KMS-11 (cell line): ENCODE data around the gene EVA1B.

Experiments used
- H2AFZ ChIP-seq: fragments of 200-600 bp; sonication (generic); 2 replicates; pipeline ENCODE4 v1.6.1; 2016; ENCODE audit warnings: antibody characterized with exemption, mixed run types, low read depth
- H3K27ac ChIP-seq: fragments of 200-600 bp; sonication (generic); 2 replicates; pipeline ENCODE4 v1.6.1; 2016; ENCODE audit warnings: mild to moderate bottlenecking, mixed run types
- H3K27me3 ChIP-seq: fragments of 200-600 bp; sonication (generic); 2 replicates; pipeline ENCODE4 v1.6.1; 2017; ENCODE audit warnings: mild to moderate bottlenecking, low read depth, mixed run types, moderate library complexity; ENCODE audit not compliant: insufficient read depth
- H3K36me3 ChIP-seq: fragments of 200-600 bp; sonication (generic); 2 replicates; pipeline ENCODE4 v1.6.1; 2017; ENCODE audit warnings: mild to moderate bottlenecking, mixed run types; ENCODE audit not compliant: insufficient read depth
- H3K4me1 ChIP-seq: fragments of 200-600 bp; sonication (generic); 2 replicates; pipeline ENCODE4 v1.6.1; 2016; ENCODE audit warnings: mild to moderate bottlenecking, low read depth, mixed run types; ENCODE audit not compliant: poor library complexity, severe bottlenecking
- H3K4me2 ChIP-seq: fragments of 200-600 bp; sonication (generic); 2 replicates; pipeline ENCODE4 v1.7.0; 2016; ENCODE audit warnings: mild to moderate bottlenecking, mixed run types
- H3K4me3 ChIP-seq: fragments of 200-600 bp; sonication (generic); IDR thresholded peaks from 2 replicates; pipeline ENCODE4 v1.6.1; 2017; ENCODE audit warnings: low read depth, low read length, mixed read lengths; ENCODE audit not compliant: insufficient read depth
- H3K79me2 ChIP-seq: fragments of 200-600 bp; sonication (generic); 2 replicates; pipeline ENCODE4 v1.6.1; 2016; ENCODE audit warnings: low read depth, mixed run types; ENCODE audit not compliant: insufficient read depth
- H3K9ac ChIP-seq: fragments of 200-600 bp; sonication (generic); 2 replicates; pipeline ENCODE4 v1.6.1; 2016; ENCODE audit warnings: mild to moderate bottlenecking, mixed run types
- H4K20me1 ChIP-seq: fragments of 200-600 bp; sonication (generic); 2 replicates; pipeline ENCODE4 v1.6.1; 2016; ENCODE audit warnings: mild to moderate bottlenecking, mixed run types; ENCODE audit not compliant: insufficient read depth
- CTCF ChIP-seq: fragments of 200-600 bp; sonication (generic); conservative IDR thresholded peaks from 2 replicates; pipeline ENCODE4 v1.6.1; 2017; ENCODE audit warnings: low read depth, mild to moderate bottlenecking, antibody characterized with exemption, low read length, moderate library complexity, mixed read lengths

Gene EVA1B

GRCh38 chr1:36276688-36277087 is 46.8 kb downstream of the EVA1B start:
- peaks cover 3% of the 10 kb centered on the region for H3K4me1 ChIP-seq
- H3K4me3 ChIP-seq: no peak overlapping the region
- TF ChIP-seq CTCF: no peak
- peaks cover 4% of the 10 kb centered on the region; the same call in 1 of the 2 replicates for H4K20me1 ChIP-seq
- no peak overlapping the region for H3K9ac ChIP-seq
- H3K36me3 ChIP-seq: no peaks in the 10 kb centered on the region
- H3K4me2 ChIP-seq: no peak overlapping the region
- H2AFZ ChIP-seq: no peak overlapping the region
- H3K79me2 ChIP-seq: peaks cover 5% of the 10 kb centered on the region; the same call in 1 of the 2 replicates
- no peaks in the 10 kb centered on the region for H3K27me3 ChIP-seq
- H3K27ac ChIP-seq: no peak overlapping the region

GRCh38 chr1:36274201-36274600 is 49.2 kb downstream of the EVA1B start:
- H4K20me1 ChIP-seq: peaks cover 4% of the 10 kb centered on the region; the same call in 1 of the 2 replicates
- H3K27me3 ChIP-seq: no peaks in the 10 kb centered on the region
- H2AFZ ChIP-seq: no peak overlapping the region
- H3K79me2 ChIP-seq: peaks cover 13% of the 10 kb centered on the region; the same call in 1 of the 2 replicates
- H3K9ac ChIP-seq: no peak overlapping the region
- H3K4me3 ChIP-seq: no peak overlapping the region
- H3K36me3 ChIP-seq: no peaks in the 10 kb centered on the region
- H3K27ac ChIP-seq: no peak overlapping the region
- no peaks in the 10 kb centered on the region for H3K4me1 ChIP-seq
- TF ChIP-seq CTCF: no peak
- H3K4me2 ChIP-seq: no peak overlapping the region

- peaks cover 4% of the 10 kb centered on the region; the same call in 1 of the 2 replicates for H4K20me1 ChIP-seq
- peaks cover 19% of the 10 kb centered on the region; the same call in 1 of the 2 replicates for H3K79me2 ChIP-seq
- H3K4me2 ChIP-seq: no peak overlapping the region
These were observed 50.4 kb downstream of the EVA1B start for GRCh38 chr1:36273024-36273423.

More at GRCh38 chr1:36273024-36273423, 50.4 kb downstream of the EVA1B start:
- Histone ChIP-seq H3K27ac (no peak overlapping the region), H3K27me3 (no peaks in the 10 kb centered on the region), H2AFZ (no peak overlapping the region), H3K4me3 (no peak overlapping the region), H3K4me1 (no peaks in the 10 kb centered on the region), H3K36me3 (no peaks in the 10 kb centered on the region), H3K9ac (no peak overlapping the region)
- no peak for TF ChIP-seq CTCF
